Measurements from ENCODE around the gene UBE3B.
A peak's percentile ranks its signal among the peaks of the same experiment; 100 is the strongest.

Gene UBE3B

GRCh38 chr12:109497675-109498074, 20.2 kb downstream of the UBE3B start:
- no peak for DNase-seq (ENCODE audit: low read depth)

GRCh38 chr12:109500406-109501185, 23.2 kb downstream of the UBE3B start:
- no peak for DNase-seq (ENCODE audit: low read depth)

- DNase-seq (ENCODE audit: low read depth) = no peak
Observed at GRCh38 chr12:109501299-109501698, 23.9 kb downstream of the UBE3B start.

GRCh38 chr12:109502332-109502731, 24.9 kb downstream of the UBE3B start:
- no peak for DNase-seq (ENCODE audit: low read depth)

GRCh38 chr12:109503611-109504010, 26.2 kb downstream of the UBE3B start:
- no peak for DNase-seq (ENCODE audit: low read depth)

- DNase-seq (ENCODE audit: low read depth) = no peak
Observed at GRCh38 chr12:109504068-109504467, 26.6 kb downstream of the UBE3B start.

GRCh38 chr12:109510196-109510595, 32.8 kb downstream of the UBE3B start:
- DNase-seq (ENCODE audit: low read depth) = no peak

GRCh38 chr12:109512608-109513007, 35.2 kb downstream of the UBE3B start:
- DNase-seq (ENCODE audit: low read depth) = no peak

DNA sequence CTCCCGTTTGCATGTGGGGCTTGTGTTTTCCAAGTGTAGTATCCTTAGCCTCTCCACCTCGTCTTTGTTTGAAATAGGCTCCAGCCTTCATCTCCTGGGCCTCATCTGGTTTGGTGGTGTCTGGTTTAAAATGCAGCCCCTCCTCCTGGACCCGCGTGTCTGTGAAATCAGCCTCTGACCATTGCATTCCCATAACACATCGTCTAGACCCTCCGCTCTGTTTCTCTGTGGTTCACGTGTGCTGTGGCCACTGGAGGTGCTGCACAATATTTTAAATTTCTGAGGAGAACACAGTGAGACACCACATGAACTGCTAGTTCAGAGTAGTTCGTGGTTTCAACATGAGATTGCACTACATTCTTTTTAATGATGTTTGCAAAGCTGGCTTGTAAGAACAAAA, 35.6 kb downstream of the UBE3B start:
- DNase-seq (ENCODE audit: low read depth) = no peak

GRCh38 chr12:109513977-109514376, 36.5 kb downstream of the UBE3B start:
- no peak for DNase-seq (ENCODE audit: low read depth)

- no peak for DNase-seq (ENCODE audit: low read depth)
Observed at GRCh38 chr12:109517619-109518018, 40.2 kb downstream of the UBE3B start.

DNA sequence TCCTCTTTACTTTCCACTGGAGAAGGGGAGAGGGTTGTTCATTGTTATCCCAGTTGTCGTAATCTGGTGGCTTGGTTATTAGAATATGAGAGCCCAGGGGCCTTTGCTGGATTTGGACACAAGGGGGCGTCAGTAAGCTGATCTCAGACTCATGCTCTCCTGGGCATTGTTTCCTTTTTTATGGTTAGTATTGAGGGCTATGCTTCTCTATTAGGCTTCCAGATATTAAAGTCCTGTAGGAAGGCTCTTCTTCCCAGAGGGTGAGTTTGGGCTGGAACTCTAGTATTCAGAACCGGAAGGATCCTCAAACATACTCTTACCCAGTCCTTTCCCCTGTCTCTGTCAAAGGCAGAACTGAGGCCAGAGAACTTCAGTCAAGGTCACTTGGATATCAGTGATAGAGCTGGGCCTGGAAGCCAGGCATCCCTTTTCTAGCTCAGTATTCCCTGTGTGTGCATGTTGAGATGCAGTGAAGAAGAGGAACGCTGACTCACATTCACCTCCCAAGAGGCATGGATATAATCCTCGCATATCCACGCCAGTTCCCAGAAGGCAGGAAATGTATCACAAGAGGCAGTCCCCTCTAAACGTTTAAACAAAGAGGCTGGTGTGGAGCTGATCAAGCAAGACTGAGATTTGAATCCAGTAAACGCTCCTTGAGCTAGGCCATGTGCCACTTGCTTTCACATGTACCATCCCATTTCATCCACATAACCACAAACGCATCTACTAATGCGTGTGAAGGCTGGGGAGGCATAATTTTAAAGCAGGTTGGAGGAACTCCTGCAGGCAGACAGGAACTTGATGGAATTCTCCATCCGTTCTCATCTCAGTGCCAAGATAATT, 41.6 kb downstream of the UBE3B start:
- peak; percentile 10 for DNase-seq (ENCODE audit: low read depth)

DNA sequence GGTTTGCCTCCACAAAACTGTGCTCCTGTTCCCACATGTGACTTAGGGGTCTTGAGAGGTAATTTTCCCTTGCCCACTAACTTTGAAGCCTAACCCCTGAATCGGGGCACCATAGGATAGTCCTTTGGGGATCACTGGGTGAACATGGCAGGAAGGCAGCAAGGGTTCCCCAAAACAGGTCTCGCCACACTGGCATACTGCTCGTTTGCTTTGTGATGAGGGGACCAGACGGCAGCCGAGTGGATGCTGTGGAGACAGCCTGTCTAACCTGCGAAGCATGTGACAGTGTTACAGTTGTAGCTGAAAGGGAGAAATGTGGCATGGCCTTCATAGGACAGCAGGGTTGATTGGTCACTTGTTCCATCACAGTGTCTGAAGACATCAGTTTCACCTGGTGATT, 42.4 kb downstream of the UBE3B start:
- no peak for DNase-seq (ENCODE audit: low read depth)

DNA sequence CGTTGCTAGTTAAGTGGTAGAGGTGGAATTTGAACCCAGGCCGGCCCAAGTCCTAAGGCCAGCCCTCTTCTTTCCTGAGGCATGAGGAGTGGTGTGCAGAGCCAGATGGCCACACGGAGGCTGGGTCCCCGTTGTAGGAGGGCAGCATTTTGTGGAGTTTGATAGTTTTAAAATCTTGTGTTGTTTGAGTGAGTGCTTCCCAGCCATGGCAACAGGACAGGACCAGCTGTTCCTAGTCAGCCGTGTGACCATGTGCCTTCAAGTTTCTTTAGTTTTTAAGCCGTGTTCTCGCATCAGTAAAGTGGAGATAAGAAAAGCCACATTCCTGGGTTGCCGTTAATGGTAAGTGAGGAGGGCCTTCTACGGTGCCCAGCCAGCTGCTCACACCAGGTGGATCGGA, 44.4 kb downstream of the UBE3B start:
- DNase-seq (ENCODE audit: low read depth) = no peak

- no peak for DNase-seq (ENCODE audit: low read depth)
Observed at GRCh38 chr12:109523071-109523470, 45.6 kb downstream of the UBE3B start.

GRCh38 chr12:109523504-109523903, 46.1 kb downstream of the UBE3B start:
- DNase-seq (ENCODE audit: low read depth) = no peak

- no peak for DNase-seq (ENCODE audit: low read depth)
Observed at GRCh38 chr12:109524466-109525278, 47.2 kb downstream of the UBE3B start.

- no peak for DNase-seq (ENCODE audit: low read depth)
Observed at GRCh38 chr12:109525279-109525585, 47.8 kb downstream of the UBE3B start.

- no peak for DNase-seq (ENCODE audit: low read depth)
Observed at GRCh38 chr12:109527489-109528123, 50.2 kb downstream of the UBE3B start.

DNA sequence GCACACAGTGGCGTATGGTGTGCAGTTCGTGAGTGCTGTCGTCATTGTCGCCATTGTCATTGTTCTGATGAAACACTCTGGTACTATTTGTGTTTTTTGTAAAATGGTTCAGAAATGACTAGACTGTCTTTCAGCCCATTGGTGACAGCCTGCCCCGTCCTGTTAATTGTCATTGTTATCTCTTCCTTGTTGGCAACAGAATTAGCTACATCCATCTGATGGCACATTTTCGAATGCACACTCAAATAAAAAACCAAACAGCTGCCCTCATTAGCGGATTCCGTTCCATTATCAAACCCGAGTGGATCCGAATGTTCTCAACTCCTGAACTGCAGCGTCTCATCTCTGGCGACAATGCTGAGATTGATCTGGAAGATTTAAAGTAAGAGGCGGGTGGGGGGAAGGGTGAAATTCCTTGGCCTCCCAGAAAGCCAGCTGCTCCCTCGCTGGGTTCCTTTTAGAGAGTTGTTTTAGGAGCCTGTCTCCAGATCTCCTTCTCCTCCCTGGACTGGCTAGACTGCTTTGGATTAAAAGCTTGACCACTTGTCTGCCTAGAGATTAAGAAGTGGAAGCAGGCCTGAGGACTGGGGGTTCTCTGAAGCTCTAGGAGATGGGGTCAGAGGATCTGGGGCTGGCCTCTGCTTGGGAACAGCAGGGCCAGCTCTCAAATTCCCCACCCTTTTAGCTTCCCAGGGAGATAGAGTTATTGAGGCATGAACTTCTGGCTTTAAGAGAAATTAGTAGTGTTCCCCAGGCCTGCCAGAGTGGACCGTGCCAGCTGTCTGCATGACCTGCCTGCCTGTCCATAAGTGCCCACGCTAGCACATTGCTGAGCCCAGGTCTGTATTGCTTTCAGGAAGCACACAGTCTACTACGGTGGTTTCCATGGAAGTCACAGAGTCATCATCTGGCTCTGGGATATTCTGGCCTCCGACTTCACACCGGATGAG, 52.5 kb downstream of the UBE3B start:
- DNase-seq (ENCODE audit: low read depth) = no peak

DNA sequence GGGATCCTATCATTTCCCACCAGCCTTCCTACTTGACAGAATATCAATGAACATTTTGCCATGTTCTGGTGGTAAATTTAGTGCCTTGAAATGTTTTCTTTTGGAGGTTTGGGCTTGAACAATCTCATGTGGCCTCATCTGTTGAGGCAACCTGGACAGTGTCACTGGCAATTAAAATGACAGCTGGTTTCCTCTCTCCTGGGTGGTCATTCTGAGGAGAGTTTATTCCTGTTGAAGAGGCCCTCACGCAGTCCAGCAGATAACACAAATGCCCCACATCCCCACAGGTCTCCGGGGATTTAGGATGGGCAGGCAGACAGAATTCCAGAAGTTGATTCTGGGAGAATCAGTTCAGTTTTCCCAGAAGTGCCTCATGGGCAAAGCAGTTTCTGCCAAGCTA, 54.0 kb downstream of the UBE3B start:
- DNase-seq (ENCODE audit: low read depth) = no peak
